Right ventricle myocardium superior (tissue), 1 donor: ENCODE results near the gene MTNR1B. TPM values are rescaled to one million over a fixed set of nuclear protein-coding genes. Genes with fewer than 3 reads are reported as not detected.

Source experiments
- ATAC-seq: fragments of 200-7000 bp; cut with Tn5 transposase; one replicate; pipeline ENCODE4 v1.9.1; 2020; ENCODE audit warnings: mild to moderate bottlenecking; ENCODE audit not compliant: poor library complexity
- DNase-seq: peaks from one replicate; pipeline ENCODE4 v3.0.0-alpha.2; 2020
- intact Hi-C: fragments of 100-400 bp; cut with DNase I; formaldehyde crosslinking; loops from one replicate; pipeline ENCODE4 v1.11.2; 2022
- total RNA-seq: library from RNA; stranded (reverse); fragmentation: NEBNext Ultra II Directional; extraction: Animal tissue kit (Norgen Biotek cat#: 25700); gene quantifications from one replicate; pipeline ENCODE4 v1.2.1, GENCODE V29; 2021
- donor health status: DM: no; HTN: yes; CAD: no; lungs with severe emphysema.

MTNR1B gene
- total RNA-seq, 1 donor from 2014 or later = not detected

- no peak for ATAC-seq
Observed at GRCh38 chr11:93024369-93024768, 54.9 kb downstream of the MTNR1B start.

DNA sequence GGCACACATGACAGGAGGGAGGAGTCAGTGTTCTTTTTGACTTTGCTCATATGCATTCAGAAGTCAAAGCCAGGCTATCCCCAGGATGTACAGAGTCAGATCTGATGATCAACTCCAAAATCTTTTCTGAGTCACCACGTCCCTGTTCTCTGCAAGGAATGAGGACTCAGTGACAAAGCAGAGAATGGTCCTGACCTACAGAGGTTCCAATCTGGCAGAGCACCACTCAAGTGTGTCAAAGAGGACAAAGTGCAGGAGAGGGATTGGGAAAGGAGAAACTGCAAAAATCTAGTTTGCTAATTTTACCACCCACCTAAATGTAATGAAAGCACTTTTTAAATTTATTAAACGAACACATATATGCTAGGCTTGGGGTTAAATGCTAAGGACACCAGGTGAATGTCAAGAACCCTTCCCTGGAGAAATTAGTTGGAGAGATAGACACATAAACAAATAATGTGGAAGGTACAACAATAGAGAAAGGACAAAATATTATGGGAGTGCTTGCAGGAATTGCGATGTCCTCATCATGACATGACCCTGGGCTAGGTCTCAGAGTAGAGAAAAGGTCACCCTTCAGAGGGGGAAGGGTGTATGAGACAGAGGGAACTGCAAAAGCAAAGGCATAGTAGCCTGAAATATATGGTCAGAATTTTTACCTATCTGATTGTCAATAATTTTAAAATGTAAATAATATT is 56.3 kb downstream of the MTNR1B start:
- intact Hi-C loops = no loop called here
- DNase-seq = no peak
- ATAC-seq = no peak

More at GRCh38 chr11:93024369-93024768, 54.9 kb downstream of the MTNR1B start:
- intact Hi-C loops = no loop called here
- DNase-seq = no peak

GRCh38 chr11:93028960-93029522 is 59.6 kb downstream of the MTNR1B start:
- DNase-seq = no peak
- no peak for ATAC-seq
- intact Hi-C loops = no loop called here

DNA sequence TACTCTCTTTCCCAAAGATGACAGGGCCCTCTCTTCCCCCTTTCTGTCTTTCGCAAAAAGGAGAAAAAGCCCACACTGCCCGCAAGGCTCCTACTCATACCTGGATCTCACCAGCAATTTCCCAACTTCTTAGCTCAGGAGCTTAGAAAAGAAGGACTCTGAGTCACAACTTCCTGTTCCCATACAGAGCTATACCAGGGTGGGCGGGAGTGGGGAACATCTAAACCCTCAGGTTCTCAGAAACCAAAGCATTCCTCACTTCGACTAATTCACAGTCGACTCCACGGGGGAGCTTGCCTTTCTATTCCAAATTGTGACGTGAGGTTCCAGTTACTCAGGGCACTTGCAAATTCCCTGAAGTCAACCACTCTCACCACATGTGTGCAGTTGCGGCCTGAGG is 61.9 kb downstream of the MTNR1B start:
- ATAC-seq = no peak
- DNase-seq = no peak
- intact Hi-C loops = no loop called here

Other genes with a start within 250 kb of the MTNR1B start
- gene SLC36A4, start 228.3 kb downstream of the MTNR1B start, total RNA-seq = 7.3 TPM